ENCODE results near the gene R3HCC1L. TPM values are rescaled to one million over a fixed set of nuclear protein-coding genes. Genes with fewer than 3 reads are reported as not detected.

The R3HCC1L gene
- total RNA-seq, 1 donor from 2014 or later, result 14.4 TPM

DNA sequence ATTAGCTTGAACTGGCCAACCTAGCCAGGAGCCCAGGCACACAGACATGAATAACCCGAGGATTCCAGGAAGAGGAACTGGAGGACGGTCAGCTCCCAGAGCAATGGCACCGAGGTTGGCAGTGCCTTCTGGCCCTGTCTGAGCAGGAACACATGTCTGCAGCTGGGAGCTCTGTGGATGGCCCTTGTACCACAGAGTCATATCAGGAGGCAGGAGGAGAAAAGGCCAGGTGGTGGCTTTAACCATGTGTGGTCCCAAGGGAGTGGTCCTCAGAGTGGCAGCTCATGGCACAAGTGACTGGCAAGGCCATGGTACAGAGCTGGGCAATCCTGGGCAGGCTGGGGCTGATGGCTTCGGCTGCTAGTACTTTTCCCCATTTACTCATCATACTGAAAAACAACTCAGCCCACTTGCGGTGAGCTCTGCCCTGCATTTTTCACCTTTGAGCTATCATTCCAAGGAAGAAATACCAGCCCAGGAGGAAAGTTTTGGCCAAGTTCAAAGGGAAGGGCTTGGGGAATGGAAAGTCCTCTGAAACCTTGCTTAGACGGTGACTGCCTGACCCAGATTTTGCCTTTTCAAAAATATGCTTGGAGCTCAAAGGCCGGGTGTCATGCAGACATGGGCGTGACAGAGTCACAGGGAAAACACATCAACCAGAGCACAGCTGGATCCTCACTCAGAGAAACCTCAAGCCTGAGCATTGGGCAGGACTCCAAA is 159.3 kb downstream of the R3HCC1L start:
- DNase-seq (no peak), ATAC-seq (peak; percentile 11 to 12)
- no peak overlapping the region for H3K4me3 ChIP-seq
- peaks cover 9% of the 10 kb centered on the region for H3K4me1 ChIP-seq
- TF ChIP-seq, protein P1, sequence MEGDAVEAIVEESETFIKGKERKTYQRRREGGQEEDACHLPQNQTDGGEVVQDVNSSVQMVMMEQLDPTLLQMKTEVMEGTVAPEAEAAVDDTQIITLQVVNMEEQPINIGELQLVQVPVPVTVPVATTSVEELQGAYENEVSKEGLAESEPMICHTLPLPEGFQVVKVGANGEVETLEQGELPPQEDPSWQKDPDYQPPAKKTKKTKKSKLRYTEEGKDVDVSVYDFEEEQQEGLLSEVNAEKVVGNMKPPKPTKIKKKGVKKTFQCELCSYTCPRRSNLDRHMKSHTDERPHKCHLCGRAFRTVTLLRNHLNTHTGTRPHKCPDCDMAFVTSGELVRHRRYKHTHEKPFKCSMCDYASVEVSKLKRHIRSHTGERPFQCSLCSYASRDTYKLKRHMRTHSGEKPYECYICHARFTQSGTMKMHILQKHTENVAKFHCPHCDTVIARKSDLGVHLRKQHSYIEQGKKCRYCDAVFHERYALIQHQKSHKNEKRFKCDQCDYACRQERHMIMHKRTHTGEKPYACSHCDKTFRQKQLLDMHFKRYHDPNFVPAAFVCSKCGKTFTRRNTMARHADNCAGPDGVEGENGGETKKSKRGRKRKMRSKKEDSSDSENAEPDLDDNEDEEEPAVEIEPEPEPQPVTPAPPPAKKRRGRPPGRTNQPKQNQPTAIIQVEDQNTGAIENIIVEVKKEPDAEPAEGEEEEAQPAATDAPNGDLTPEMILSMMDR (IDR thresholded peaks at IDR 0.05), result no peak
- no peaks in the 10 kb centered on the region for H3K9me3 ChIP-seq
- intact Hi-C loops (cut with DNase I), result no loop called here
- H3K27ac ChIP-seq, result no peak overlapping the region
- H3K27me3 ChIP-seq (ENCODE audit: low read depth), result no peaks in the 10 kb centered on the region
- H3K36me3 ChIP-seq, result no peaks in the 10 kb centered on the region

DNA sequence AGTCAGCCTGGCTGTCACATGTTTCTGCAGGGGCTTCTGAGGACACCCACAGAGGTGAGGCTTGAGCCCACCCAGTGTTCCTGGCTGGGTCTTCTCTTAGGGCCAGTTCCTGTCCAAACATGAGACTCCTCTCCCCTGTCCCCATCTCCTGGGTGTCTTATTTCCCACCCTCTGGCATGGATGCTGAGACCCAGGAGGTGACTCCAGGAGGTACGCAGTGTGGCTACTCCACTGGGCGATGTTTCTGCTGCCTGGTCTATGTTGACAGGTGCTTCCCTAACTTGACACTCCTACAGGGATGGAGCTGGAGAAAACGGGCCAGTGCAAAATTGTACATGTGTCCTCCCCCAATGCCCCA is 159.8 kb downstream of the R3HCC1L start:
- intact Hi-C loops (cut with DNase I), result no loop called here
- no peaks in the 10 kb centered on the region for H3K9me3 ChIP-seq
- H3K4me3 ChIP-seq, result no peak overlapping the region
- no peaks in the 10 kb centered on the region for H3K27me3 ChIP-seq (ENCODE audit: low read depth)
- DNase-seq, result no peak
- no peaks in the 10 kb centered on the region for H3K36me3 ChIP-seq
- peak in 1 of 2 donors; percentile 11 for ATAC-seq
- H3K4me1 ChIP-seq, result peaks cover 9% of the 10 kb centered on the region
- no peak overlapping the region for H3K27ac ChIP-seq
- TF ChIP-seq, protein P1 (IDR thresholded peaks at IDR 0.05), result no peak

Other genes with a start within 250 kb of the R3HCC1L start
- 123 TPM for gene CRTAC1, start 104.0 kb upstream of the R3HCC1L start, total RNA-seq
- 4.5 TPM for gene LOXL4, start 133.5 kb downstream of the R3HCC1L start, total RNA-seq

All from lower lobe of right lung (tissue), 2 donors.